AG04450 (cell line): ENCODE data around the gene RAB35. TPM values are rescaled to one million over a fixed set of nuclear protein-coding genes. Genes with fewer than 3 reads are reported as not detected.

ENCODE experiments used
- CTCF ChIA-PET: fragments of 300-600, 350-600 bp; formaldehyde crosslinking; extraction: SDS; loops from one replicate; lab custom pipeline; 2022; ENCODE audit warnings: antibody characterized with exemption, inconsistent platforms; lab: Charles Lee
- POLR2A ChIA-PET: fragments of 350-600 bp; formaldehyde crosslinking; extraction: SDS; loops from one replicate; lab custom pipeline; 2021; ENCODE audit warnings: antibody characterized with exemption, inconsistent platforms; lab: Yijun Ruan, JAX
- DNase-seq: peaks from one replicate; pipeline ENCODE4 v3.0.0-alpha.2; 2011; ENCODE audit warnings: low read depth, low spot score
- H3K27ac ChIP-seq: one replicate; pipeline ENCODE4 v1.5.1; 2012; ENCODE audit warnings: low read depth, low read length, control low read depth
- H3K27me3 ChIP-seq: one replicate; pipeline ENCODE4 v1.6.0; 2012; ENCODE audit warnings: low read length; ENCODE audit not compliant: control insufficient read depth, insufficient read depth
- H3K4me3 ChIP-seq: 2 replicates; pipeline ENCODE4 v1.5.1; 2011; ENCODE audit warnings: mild to moderate bottlenecking, low read depth, low read length, control low read depth
- H3K9me3 ChIP-seq: 2 replicates; pipeline ENCODE4 v1.5.1; 2012; ENCODE audit warnings: low read length; ENCODE audit not compliant: control insufficient read depth, insufficient read depth
- polyA plus RNA-seq: library from polyadenylated mRNA; depleted of rRNA; stranded (reverse); fragments of >200 nt; gene quantifications from 2 replicates; pipeline ENCODE4 v1.2.3, GENCODE V29; 2011
- TF ChIP-seq, protein P1 (sequence below): IDR thresholded peaks from 2 replicates; pipeline ENCODE4 v1.5.1; 2011; ENCODE audit warnings: low read depth, low read length, control low read depth, inconsistent platforms

RAB35 gene
- polyA plus RNA-seq, 1 experiment: 64.9 TPM

DNA sequence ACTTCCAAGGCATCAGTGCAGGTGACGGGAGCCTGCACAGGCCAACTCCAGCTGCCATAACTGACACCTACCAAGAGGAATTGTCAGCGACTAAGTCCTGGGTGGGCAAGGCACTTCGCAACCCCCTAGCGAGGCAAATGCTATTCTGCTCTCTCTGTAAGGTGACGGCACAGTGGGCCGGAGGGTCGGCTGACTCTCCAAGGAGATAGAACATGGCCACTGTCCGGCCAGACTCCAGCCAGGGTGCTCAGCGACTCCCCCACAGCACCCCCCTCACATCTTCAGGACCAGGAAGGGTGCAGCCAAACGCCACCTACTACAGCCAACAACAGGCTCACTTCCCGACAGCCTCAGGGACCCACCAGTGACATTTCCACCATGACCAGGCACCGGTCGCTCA lies 13.2 kb downstream of the RAB35 start:
- CTCF ChIA-PET: no interaction called here

DNA sequence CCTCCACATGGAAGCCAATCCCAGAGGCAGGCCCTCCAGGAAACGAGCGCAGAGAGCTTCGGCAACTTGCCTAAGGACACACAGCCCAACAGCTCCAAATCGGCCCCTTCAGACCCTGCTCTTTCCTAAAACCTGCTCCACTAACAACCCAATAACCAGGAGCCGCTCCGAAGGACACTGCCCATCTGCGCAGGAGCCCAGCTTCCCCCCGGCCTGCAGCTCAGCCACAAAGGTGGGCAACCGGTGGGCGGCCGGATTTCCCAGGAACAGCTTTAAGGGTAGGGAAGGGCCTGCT lies 13.6 kb downstream of the RAB35 start:
- ChIA-PET CTCF (no interaction called here), POLR2A (no interaction called here)
- H3K27ac ChIP-seq: no peak overlapping the region
- no peak for DNase-seq
- H3K9me3 ChIP-seq: no peaks in the 10 kb centered on the region; the same call in 1 of the 2 replicates
- H3K4me3 ChIP-seq: no peak overlapping the region
- TF ChIP-seq, protein P1, sequence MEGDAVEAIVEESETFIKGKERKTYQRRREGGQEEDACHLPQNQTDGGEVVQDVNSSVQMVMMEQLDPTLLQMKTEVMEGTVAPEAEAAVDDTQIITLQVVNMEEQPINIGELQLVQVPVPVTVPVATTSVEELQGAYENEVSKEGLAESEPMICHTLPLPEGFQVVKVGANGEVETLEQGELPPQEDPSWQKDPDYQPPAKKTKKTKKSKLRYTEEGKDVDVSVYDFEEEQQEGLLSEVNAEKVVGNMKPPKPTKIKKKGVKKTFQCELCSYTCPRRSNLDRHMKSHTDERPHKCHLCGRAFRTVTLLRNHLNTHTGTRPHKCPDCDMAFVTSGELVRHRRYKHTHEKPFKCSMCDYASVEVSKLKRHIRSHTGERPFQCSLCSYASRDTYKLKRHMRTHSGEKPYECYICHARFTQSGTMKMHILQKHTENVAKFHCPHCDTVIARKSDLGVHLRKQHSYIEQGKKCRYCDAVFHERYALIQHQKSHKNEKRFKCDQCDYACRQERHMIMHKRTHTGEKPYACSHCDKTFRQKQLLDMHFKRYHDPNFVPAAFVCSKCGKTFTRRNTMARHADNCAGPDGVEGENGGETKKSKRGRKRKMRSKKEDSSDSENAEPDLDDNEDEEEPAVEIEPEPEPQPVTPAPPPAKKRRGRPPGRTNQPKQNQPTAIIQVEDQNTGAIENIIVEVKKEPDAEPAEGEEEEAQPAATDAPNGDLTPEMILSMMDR: no peak
- no peaks in the 10 kb centered on the region for H3K27me3 ChIP-seq

More for the DNA sequence above, 13.2 kb downstream of the RAB35 start:
- POLR2A ChIA-PET: no interaction called here
- Histone ChIP-seq H3K9me3 (no peaks in the 10 kb centered on the region; the same call in 1 of the 2 replicates), H3K4me3 (no peak overlapping the region), H3K27me3 (no peaks in the 10 kb centered on the region), H3K27ac (no peak overlapping the region)
- no peak for DNase-seq
- TF ChIP-seq, protein P1: no peak

DNA sequence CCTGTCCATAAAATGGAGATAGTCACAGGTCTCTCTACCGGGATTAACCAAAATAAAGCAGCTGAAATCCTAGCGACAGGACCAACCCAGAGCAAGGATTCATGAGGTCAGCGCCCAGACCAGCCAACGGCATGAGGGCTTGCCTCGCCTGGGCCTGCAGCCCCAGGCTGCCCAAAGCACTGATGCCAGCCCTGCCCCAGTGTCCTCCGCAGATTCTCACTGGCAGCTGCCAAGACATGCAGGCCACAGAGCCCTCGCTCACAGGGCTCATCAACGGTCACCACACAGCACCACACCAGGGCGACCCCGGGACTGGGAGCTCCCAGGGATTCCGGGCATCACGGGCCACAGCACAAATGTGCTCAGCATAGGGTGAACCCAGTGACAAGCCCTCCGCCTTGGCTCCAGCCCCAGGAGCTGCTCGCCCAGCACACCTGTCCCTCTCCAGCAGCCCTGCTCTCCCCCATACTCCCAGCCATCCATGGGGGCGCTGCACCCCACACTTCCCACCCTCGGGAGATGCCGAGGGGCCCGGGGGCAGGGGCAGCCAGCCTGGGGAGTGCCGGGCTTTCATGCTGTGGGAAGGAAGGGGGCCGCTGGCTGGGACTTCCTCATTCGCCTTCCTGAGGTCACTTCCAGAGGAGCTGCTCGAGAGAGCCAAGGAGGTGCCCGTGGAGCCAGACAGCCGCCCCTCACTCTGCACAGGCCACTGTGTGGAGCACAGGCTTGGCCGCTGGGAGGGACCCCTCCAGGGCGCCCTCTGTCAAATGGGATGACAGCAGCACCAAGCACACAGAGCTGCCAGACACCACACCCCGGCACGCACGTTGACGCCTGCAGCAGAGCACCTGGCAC lies 14.1 kb downstream of the RAB35 start:
- TF ChIP-seq, protein P1: no peak
- ChIA-PET POLR2A (no interaction called here), CTCF (no interaction called here)
- H3K27ac ChIP-seq: no peak overlapping the region
- no peak for DNase-seq
- H3K9me3 ChIP-seq: no peaks in the 10 kb centered on the region; the same call in 1 of the 2 replicates
- no peaks in the 10 kb centered on the region for H3K27me3 ChIP-seq
- no peak overlapping the region for H3K4me3 ChIP-seq

DNA sequence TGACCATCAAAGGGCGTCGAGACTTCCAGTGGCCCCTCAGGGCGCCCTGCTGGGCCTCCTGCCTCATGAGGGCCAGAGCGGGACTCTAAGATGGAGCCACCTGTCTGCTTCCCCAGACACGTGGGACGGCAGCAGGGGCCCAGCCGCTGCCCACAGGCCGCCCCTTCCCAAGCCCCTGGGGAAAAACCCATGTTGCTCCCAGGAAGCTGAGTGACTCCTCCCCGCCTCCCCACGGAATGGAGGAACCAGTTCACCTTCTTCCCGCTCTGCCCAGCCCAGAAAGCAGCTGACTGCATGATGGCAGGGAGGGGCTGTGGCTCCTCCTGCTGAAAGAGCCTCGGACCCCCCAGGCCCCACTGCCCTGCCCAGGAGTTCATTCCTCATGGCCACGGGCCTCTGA lies 14.9 kb downstream of the RAB35 start:
- no peaks in the 10 kb centered on the region for H3K27me3 ChIP-seq
- POLR2A ChIA-PET: no interaction called here
- H3K4me3 ChIP-seq: no peak overlapping the region
- H3K9me3 ChIP-seq: no peaks in the 10 kb centered on the region; the same call in 1 of the 2 replicates
- TF ChIP-seq, protein P1: no peak
- H3K27ac ChIP-seq: no peak overlapping the region
- no peak for DNase-seq
- CTCF ChIA-PET: no interaction called here

DNA sequence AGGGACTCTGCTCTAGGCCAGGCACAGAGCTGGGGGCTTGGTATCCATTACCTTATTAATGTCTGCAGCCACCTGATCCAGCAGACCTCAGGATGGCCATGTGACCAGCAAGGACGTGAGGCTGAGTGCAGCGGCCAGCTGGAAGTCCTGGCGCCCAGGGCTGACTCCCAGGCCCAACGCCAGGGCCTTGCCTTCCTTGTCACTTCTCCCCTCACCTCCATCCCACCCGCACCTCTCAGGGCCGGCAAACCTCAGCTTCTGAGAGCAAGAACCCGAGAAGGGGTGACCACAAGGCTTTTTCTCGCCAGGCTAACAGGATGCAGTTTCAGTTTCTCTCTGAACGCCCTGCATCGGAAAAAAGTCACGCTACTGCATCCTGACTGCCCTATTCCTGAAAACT lies 15.4 kb downstream of the RAB35 start:
- DNase-seq: no peak
- TF ChIP-seq, protein P1: no peak
- H3K27ac ChIP-seq: no peak overlapping the region
- no peak overlapping the region for H3K4me3 ChIP-seq
- H3K27me3 ChIP-seq: no peaks in the 10 kb centered on the region
- POLR2A ChIA-PET: no interaction called here
- no peaks in the 10 kb centered on the region; the same call in 1 of the 2 replicates for H3K9me3 ChIP-seq
- CTCF ChIA-PET: interaction anchor here (1.7 kb wide), 1 partner anchor 14 kb away, joined by 7 read pairs; no protein-coding TSS in a partner anchor
